Upper lobe of right lung (tissue), 1 donor: ENCODE data around the gene CDH4. TPM values are rescaled to one million over a fixed set of nuclear protein-coding genes. Genes with fewer than 3 reads are reported as not detected.

ENCODE experiments used
- ATAC-seq: fragments of 200-7000 bp; cut with Tn5 transposase; one replicate; pipeline ENCODE4 v1.9.1; 2020; ENCODE audit warnings: mild to moderate bottlenecking, moderate library complexity
- DNase-seq: peaks from one replicate; pipeline ENCODE4 v3.0.0-alpha.2; 2020
- H3K27ac ChIP-seq: fragments of 200-600 bp; one replicate; pipeline ENCODE4 v1.8.0; 2022
- H3K27me3 ChIP-seq: fragments of 200-600 bp; one replicate; pipeline ENCODE4 v1.8.0; 2022; ENCODE audit warnings: mild to moderate bottlenecking
- H3K36me3 ChIP-seq: fragments of 200-600 bp; one replicate; pipeline ENCODE4 v1.8.0; 2022
- H3K4me1 ChIP-seq: fragments of 200-600 bp; one replicate; pipeline ENCODE4 v1.8.0; 2022
- H3K4me3 ChIP-seq: fragments of 200-600 bp; one replicate; pipeline ENCODE4 v1.8.0; 2022; ENCODE audit warnings: mild to moderate bottlenecking
- H3K9me3 ChIP-seq: fragments of 200-600 bp; one replicate; pipeline ENCODE4 v1.8.0; 2022
- intact Hi-C: fragments of 100-400 bp; cut with DNase I; formaldehyde crosslinking; loops from one replicate; pipeline ENCODE4 v1.11.0; 2022
- total RNA-seq: library from RNA; stranded (reverse); fragmentation: NEBNext Ultra II Directional; extraction: Animal tissue kit (Norgen Biotek cat#: 25700); gene quantifications from one replicate; pipeline ENCODE4 v1.2.1, GENCODE V29; 2021
- TF ChIP-seq, protein P1 (sequence below): fragments of 200-600 bp; IDR thresholded peaks from one replicate; pipeline ENCODE4 v1.8.0; 2022; ENCODE audit warnings: antibody characterized with exemption
- donor health status: DM: no; HTN: yes; CAD: no; lungs with severe emphysema.

CDH4 gene
- total RNA-seq, 1 donor from 2014 or later: 0.23 TPM

DNA sequence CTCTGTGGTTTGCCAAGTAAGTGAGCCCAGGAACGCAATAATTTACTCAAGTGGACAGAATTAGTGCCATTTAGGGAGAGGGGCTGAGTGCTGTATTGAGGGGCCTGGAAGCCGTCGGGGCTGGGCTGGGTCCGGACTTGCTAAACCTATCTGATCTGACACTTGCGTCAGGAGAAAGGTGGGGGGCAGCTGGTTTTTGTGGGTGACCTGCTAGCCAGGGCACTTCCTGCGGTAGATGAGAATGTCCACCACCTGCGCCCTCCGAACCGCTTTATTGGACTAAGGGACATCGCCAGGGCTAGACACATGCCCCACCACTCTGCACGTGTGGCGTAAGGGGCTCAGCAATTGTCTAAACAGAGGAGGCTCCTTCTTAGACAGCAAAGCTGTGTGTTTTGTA is 139.1 kb downstream of the CDH4 start:
- no peaks in the 10 kb centered on the region for H3K4me1 ChIP-seq
- no peak for ATAC-seq
- no peak overlapping the region for H3K27ac ChIP-seq
- H3K4me3 ChIP-seq: no peak overlapping the region
- H3K36me3 ChIP-seq: no peaks in the 10 kb centered on the region
- intact Hi-C loops: no loop called here
- no peak for DNase-seq
- TF ChIP-seq, protein P1, sequence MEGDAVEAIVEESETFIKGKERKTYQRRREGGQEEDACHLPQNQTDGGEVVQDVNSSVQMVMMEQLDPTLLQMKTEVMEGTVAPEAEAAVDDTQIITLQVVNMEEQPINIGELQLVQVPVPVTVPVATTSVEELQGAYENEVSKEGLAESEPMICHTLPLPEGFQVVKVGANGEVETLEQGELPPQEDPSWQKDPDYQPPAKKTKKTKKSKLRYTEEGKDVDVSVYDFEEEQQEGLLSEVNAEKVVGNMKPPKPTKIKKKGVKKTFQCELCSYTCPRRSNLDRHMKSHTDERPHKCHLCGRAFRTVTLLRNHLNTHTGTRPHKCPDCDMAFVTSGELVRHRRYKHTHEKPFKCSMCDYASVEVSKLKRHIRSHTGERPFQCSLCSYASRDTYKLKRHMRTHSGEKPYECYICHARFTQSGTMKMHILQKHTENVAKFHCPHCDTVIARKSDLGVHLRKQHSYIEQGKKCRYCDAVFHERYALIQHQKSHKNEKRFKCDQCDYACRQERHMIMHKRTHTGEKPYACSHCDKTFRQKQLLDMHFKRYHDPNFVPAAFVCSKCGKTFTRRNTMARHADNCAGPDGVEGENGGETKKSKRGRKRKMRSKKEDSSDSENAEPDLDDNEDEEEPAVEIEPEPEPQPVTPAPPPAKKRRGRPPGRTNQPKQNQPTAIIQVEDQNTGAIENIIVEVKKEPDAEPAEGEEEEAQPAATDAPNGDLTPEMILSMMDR: no peak
- H3K9me3 ChIP-seq: no peaks in the 10 kb centered on the region
- no peaks in the 10 kb centered on the region for H3K27me3 ChIP-seq

DNA sequence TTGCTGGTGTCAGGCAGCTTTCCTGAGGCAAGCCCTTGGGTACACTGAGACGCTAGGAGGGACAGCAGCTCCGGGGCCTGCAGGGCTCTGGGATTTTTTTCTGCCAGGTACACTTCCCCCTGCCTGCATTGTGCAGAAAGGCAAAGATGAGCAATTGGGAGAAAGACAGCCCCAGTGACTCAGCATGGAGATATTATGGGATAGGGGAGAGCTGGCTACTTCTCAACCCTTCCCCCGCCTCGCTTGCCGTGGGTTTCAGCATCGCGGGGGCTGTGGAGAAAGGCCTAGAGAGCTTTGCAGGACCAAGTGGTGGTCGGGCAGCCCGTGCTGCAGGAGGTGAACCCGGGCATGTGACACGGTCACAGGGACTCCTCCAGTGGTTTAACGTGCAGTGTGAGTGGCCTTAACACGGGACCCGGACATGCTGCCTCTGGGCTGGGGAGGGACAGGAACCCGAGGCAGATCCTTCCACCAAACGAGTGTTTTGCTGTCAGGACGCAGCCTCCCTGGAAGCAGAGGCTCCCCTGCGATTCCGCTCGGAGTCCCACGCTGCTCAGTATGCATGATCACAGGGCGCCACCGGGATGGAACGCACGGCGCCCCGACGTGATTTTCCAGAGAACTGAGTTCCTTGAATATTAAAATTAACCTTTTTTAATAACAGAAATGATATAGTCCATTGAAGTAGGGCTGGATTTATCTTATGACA is 139.9 kb downstream of the CDH4 start:
- no peaks in the 10 kb centered on the region for H3K27me3 ChIP-seq
- H3K36me3 ChIP-seq: no peaks in the 10 kb centered on the region
- H3K9me3 ChIP-seq: no peaks in the 10 kb centered on the region
- intact Hi-C loops: no loop called here
- no peak overlapping the region for H3K4me3 ChIP-seq
- DNase-seq (no peak), ATAC-seq (no peak)
- no peak overlapping the region for H3K27ac ChIP-seq
- TF ChIP-seq, protein P1: no peak
- H3K4me1 ChIP-seq: no peaks in the 10 kb centered on the region

DNA sequence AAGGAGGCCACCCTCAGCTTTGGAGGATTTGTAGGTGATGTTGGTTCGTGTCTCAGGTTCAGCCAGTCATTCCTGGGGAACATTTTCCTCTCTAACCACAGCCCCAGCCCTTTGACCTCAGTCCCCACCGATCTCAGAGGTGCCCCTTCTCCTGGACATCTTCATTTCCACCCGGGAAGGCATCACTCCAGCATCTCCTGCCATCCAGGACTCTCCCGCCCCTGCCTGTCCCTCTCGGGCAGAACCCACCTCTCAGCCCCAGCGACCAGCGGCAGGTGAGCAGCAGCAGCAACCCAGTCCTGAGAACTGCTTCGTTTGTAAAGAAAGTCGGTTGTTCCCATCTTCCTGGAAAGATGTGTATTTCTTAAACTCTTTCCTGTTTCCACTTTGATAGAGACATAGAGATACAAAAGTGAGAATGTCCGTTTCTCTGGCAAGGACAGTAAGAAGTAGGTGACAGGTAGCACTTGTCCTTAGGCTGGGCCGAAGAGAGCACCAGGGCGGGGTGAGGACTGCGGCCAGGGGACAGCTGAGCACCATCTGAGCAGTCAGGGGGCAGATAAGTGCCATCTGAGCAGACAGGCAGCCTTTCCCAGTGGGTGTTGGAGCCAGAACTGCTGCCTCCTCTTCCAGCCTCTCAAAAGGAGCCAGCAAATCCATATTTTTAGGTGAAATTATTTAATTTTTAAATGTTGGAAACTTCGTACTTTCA is 142.2 kb downstream of the CDH4 start:
- Histone ChIP-seq H3K27ac (no peak overlapping the region), H3K36me3 (no peaks in the 10 kb centered on the region), H3K4me1 (no peaks in the 10 kb centered on the region), H3K4me3 (no peak overlapping the region), H3K27me3 (no peaks in the 10 kb centered on the region), H3K9me3 (no peaks in the 10 kb centered on the region)
- DNase-seq: no peak
- intact Hi-C loops: no loop called here
- ATAC-seq: no peak
- TF ChIP-seq, protein P1: no peak

DNA sequence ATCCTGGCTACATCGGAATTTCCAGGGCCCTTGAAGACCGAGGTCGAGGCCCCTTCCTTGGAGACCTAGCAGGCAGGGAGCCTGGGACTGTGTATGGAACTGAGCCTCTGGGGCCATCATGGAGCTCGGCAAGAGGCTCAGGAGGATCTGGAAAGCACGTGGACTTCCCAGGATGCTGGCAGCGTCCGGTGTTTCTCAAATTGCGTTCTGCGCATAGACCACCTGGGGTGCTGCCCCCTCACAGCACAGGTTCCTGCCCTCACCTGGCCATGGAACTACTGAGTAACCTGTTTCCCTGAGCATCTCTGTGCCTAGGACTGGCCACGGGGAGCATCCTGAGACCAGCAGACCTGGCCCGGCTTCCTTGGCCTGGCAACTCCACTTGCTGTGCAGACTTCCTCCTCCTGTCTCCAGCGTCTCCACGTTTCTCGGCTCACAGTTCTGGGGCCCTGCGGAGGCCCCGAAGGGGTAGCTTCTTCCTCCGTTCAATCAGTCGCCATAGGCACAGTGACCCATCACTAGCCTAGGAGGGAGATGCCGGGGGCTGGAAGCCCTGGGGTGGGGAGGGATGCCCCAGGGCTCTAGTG is 144.3 kb downstream of the CDH4 start:
- Histone ChIP-seq H3K4me1 (no peaks in the 10 kb centered on the region), H3K36me3 (no peaks in the 10 kb centered on the region), H3K27me3 (no peaks in the 10 kb centered on the region), H3K9me3 (no peaks in the 10 kb centered on the region), H3K4me3 (no peak overlapping the region), H3K27ac (no peak overlapping the region)
- TF ChIP-seq, protein P1: no peak
- DNase-seq: no peak
- ATAC-seq: no peak
- intact Hi-C loops: no loop called here

DNA sequence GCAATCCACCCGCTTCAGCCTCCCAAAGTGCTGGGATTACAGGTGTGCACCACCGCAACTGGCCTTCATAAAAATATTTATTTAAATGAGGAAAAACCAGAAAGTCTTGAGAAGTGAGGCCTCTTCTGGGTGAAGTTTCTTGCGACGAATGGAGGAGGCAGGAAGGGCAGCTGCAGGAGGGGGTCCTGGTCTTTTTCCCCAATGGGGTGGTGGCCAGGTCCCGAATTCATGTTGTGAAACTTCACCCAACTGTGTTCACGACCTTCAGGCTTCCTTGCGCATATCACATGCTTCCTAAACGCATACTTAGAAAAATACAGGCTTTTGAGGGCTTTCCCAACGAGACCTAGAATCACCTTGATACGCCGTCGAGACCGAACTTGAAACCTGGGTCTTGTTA is 145.1 kb downstream of the CDH4 start:
- Histone ChIP-seq H3K9me3 (no peaks in the 10 kb centered on the region), H3K4me3 (no peak overlapping the region), H3K4me1 (no peaks in the 10 kb centered on the region), H3K36me3 (no peaks in the 10 kb centered on the region), H3K27ac (no peak overlapping the region), H3K27me3 (no peaks in the 10 kb centered on the region)
- ATAC-seq: no peak
- intact Hi-C loops: no loop called here
- DNase-seq: no peak
- TF ChIP-seq, protein P1: no peak
